SK-N-SH (cell line): ENCODE measurements around the gene SNX20. TPM values are rescaled to one million over a fixed set of nuclear protein-coding genes. Genes with fewer than 3 reads are reported as not detected.

Source experiments
- CTCF ChIA-PET: fragments of 300-600, 350-600 bp; formaldehyde crosslinking; extraction: SDS; loops from one replicate; lab custom pipeline; 2021; lab: Yijun Ruan, JAX
- POLR2A ChIA-PET: fragments of 350-600 bp; sonication (Branson Sonifier 250); formaldehyde crosslinking; extraction: SDS; loops from one replicate; lab custom pipeline; 2020; ENCODE audit warnings: antibody characterized with exemption, inconsistent platforms; lab: Yijun Ruan, JAX
- DNase-seq: peaks from one replicate; pipeline ENCODE4 v3.0.0; 2012
- H2AFZ ChIP-seq: fragments of 200-600 bp; sonication (generic); 2 replicates; pipeline ENCODE4 v1.8.1; 2016; ENCODE audit warnings: antibody characterized with exemption, mild to moderate bottlenecking, low read depth
- H3F3A ChIP-seq: fragments of 200-600 bp; sonication (generic); replicated peaks from 2 replicates; pipeline ENCODE3; 2016; ENCODE audit warnings: antibody characterized with exemption, mild to moderate bottlenecking; ENCODE audit not compliant: insufficient read depth
- H3K27ac ChIP-seq, 2 experiments: fragments of 200-500 bp in 1 of 2; fragments of 200-600 bp in 1 of 2; sonication (Bioruptor generic) in 1 of 2; sonication (generic), shearing (Covaris generic) in 1 of 2; 2 replicates each; pipeline versions ENCODE4 v1.5.1 to v1.6.1; 2014 to 2016; ENCODE audit warnings: low read depth in 2 of 2, inconsistent platforms in 1 of 2, low read length in 1 of 2, mild to moderate bottlenecking in 1 of 2, mixed read lengths in 1 of 2
- H3K27me3 ChIP-seq: fragments of 200-600 bp; sonication (generic), shearing (Covaris generic); 2 replicates; pipeline ENCODE4 v1.6.1; 2016; ENCODE audit warnings: mixed run types; ENCODE audit not compliant: insufficient read depth
- H3K36me3 ChIP-seq, 2 experiments: fragments of 200-500 bp in 1 of 2; fragments of 200-600 bp in 1 of 2; sonication (Bioruptor generic) in 1 of 2; sonication (generic) in 1 of 2; replicated peaks in 1 of 2; 2 replicates each; pipeline versions ENCODE3 to v1.5.1; 2014 to 2016; ENCODE audit warnings: low read length in 1 of 2, mild to moderate bottlenecking in 1 of 2; ENCODE audit not compliant: insufficient read depth in 2 of 2, control insufficient read depth in 1 of 2
- H3K4me1 ChIP-seq, 2 experiments: fragments of 200-500 bp in 1 of 2; fragments of 200-600 bp in 1 of 2; sonication (Bioruptor generic) in 1 of 2; sonication (generic), shearing (Covaris generic) in 1 of 2; 2 replicates each; pipeline versions ENCODE4 v1.5.1 to v1.6.1; 2014 to 2016; ENCODE audit warnings: low read depth in 1 of 2, low read length in 1 of 2, mixed run types in 1 of 2; ENCODE audit not compliant: insufficient read depth in 2 of 2, control insufficient read depth in 1 of 2
- H3K4me2 ChIP-seq: fragments of 200-600 bp; sonication (generic), shearing (Covaris generic); 2 replicates; pipeline ENCODE4 v1.6.1; 2017; ENCODE audit warnings: mixed run types
- H3K4me3 ChIP-seq, 2 experiments: fragments of 200-500 bp in 1 of 2; fragments of 200-600 bp in 1 of 2; sonication (Bioruptor generic) in 1 of 2; sonication (generic), shearing (Covaris generic) in 1 of 2; 2 replicates each; pipeline versions ENCODE4 v1.5.1 to v1.8.1; 2014 to 2016; ENCODE audit warnings: low read depth in 2 of 2, inconsistent platforms in 1 of 2, low read length in 1 of 2, mild to moderate bottlenecking in 1 of 2, mixed read lengths in 1 of 2, moderate library complexity in 1 of 2
- H3K79me2 ChIP-seq: fragments of 200-600 bp; sonication (generic); 2 replicates; pipeline ENCODE4 v1.8.1; 2017; ENCODE audit warnings: mild to moderate bottlenecking; ENCODE audit not compliant: insufficient read depth
- H3K9ac ChIP-seq: fragments of 200-600 bp; sonication (generic); 2 replicates; pipeline ENCODE4 v1.6.1; 2017; ENCODE audit warnings: mixed run types
- H3K9me2 ChIP-seq: fragments of 200-600 bp; sonication (generic); 2 replicates; pipeline ENCODE4 v1.6.1; 2017; ENCODE audit warnings: mixed run types
- H3K9me3 ChIP-seq: fragments of 200-600 bp; sonication (generic); 2 replicates; pipeline ENCODE4 v1.6.1; 2017; ENCODE audit warnings: mixed run types, mild to moderate bottlenecking, moderate library complexity
- H4K20me1 ChIP-seq: fragments of 200-600 bp; sonication (generic); 2 replicates; pipeline ENCODE4 v1.6.1; 2017; ENCODE audit warnings: mild to moderate bottlenecking, mixed run types; ENCODE audit not compliant: insufficient read depth
- CHD2 ChIP-seq: fragments of 150-350 bp; IDR thresholded peaks from 2 replicates; pipeline ENCODE4 v1.6.1; 2018; ENCODE audit warnings: low read length; ENCODE audit not compliant: partially characterized antibody
- EP300 ChIP-seq, 2 experiments: IDR thresholded peaks; 2 replicates each; pipeline versions ENCODE4 v1.4.0 to v1.6.1; 2012; ENCODE audit warnings: borderline replicate concordance in 1 of 2, low read depth in 1 of 2, low read length in 1 of 2
- EZH2phosphoT487 ChIP-seq: fragments of 200-600 bp; sonication (generic); IDR thresholded peaks from 2 replicates; pipeline ENCODE4 v1.6.1; 2017; ENCODE audit warnings: low read depth, mixed run types, mild to moderate bottlenecking, antibody characterized with exemption, moderate library complexity, borderline replicate concordance
- GABPA ChIP-seq: IDR thresholded peaks from 2 replicates; pipeline ENCODE4 v1.4.0; 2012; ENCODE audit warnings: low read depth, mild to moderate bottlenecking
- GATA2 ChIP-seq: sonication (generic); formaldehyde crosslinking; IDR thresholded peaks from 2 replicates; pipeline ENCODE4 v1.5.0; 2020; ENCODE audit warnings: mild to moderate bottlenecking, missing genetic modification reagents
- JUND ChIP-seq: IDR thresholded peaks from 2 replicates; pipeline ENCODE4 v1.4.0; 2012
- RXRA ChIP-seq: IDR thresholded peaks from 2 replicates; pipeline ENCODE4 v1.4.0; 2012; ENCODE audit warnings: low read depth, mild to moderate bottlenecking, borderline replicate concordance
- SIN3A ChIP-seq: IDR thresholded peaks from 2 replicates; pipeline ENCODE4 v1.6.1; 2012; ENCODE audit warnings: low read depth, mild to moderate bottlenecking, low read length, moderate library complexity, borderline replicate concordance
- TCF12 ChIP-seq: IDR thresholded peaks from 2 replicates; pipeline ENCODE4 v1.4.0; 2012
- WGBS: methylation state at CpG from one replicate; pipeline ENCODE4 v1.1.6; 2017; ENCODE audit warnings: low lambda C conversion rate; 5-methylcytosine and 5-hydroxymethylcytosine counted together
- polyA plus RNA-seq, 3 experiments: library from polyadenylated mRNA; depleted of rRNA; stranded (reverse); fragments of >200 nt; gene quantifications; 2 replicates each; pipeline ENCODE4 v1.2.3, GENCODE V29; 2012
- TF ChIP-seq, protein P1 (sequence below): fragments of 150-350 bp; IDR thresholded peaks from 2 replicates; pipeline ENCODE4 v1.6.1; 2017; ENCODE audit warnings: antibody characterized with exemption, low read length, low read depth, borderline replicate concordance
- TF ChIP-seq, protein P2 (sequence below): IDR thresholded peaks from 2 replicates; pipeline ENCODE4 v1.4.0; 2012; ENCODE audit warnings: low read depth
- TF ChIP-seq, protein P3 (sequence below): fragments of 200-600 bp; sonication (generic); IDR thresholded peaks from 2 replicates; pipeline ENCODE4 v1.6.1; 2017; ENCODE audit warnings: antibody characterized with exemption, mild to moderate bottlenecking, moderate library complexity

The SNX20 gene
- polyA plus RNA-seq, 1 of the 3 experiments (the other 2 are of a cell fraction) = not detected

DNA sequence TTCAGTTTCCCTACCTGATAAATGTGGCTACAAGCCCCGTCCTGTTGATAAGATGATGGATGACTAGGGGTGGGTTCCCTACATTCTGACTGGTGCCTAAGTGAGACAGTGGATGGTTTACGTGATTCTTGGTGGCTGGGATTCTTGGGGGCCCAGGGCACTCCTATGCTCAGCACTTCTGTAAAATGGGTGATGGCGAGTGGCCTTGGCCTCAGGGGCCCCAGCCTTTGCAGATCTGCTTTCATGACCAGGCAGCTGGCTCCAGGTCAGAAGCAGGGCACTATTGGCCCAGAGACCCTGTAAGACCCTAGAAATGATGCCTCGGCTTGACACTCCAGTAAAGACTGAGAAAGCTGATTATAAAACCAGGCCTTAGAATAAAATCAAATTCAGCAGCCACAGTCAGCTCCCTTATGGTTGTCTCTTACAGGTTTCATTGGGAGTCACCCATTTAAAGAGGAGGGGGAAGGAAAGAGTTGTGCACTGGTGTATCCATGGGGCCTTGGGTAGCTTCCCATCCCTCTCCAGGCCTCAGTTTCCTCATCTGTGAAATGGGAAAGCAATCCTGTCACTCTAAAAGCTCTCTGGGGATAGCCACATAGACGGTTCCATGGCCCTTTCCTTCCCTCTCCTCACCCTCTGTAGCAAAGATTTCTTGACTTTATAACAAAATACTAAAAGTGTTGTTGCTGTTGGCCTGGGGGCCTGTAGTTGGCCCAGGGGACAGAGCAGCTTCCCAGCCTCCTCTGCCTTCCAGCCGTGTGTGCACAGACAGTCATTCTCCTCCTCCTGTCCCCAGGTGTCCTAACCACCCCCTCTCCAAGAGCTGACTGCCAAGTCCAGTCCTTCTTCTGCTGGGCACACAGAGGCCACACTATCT is 1.2 kb downstream of the SNX20 start:
- DNase-seq = no peak
- TF ChIP-seq GATA2 (CRISPR knock-in tag) (no peak), GABPA (no peak)
- Histone ChIP-seq H3K9me2 (no peaks in the 10 kb centered on the region), H4K20me1 (no peaks in the 10 kb centered on the region), H3K9ac (no peak overlapping the region), H3K27me3 (no peaks in the 10 kb centered on the region), H3K9me3 (no peaks in the 10 kb centered on the region), H3K27ac (no peak overlapping the region), H2AFZ (no peak overlapping the region), H3K4me1 (peaks cover 0 to 3% of the 10 kb centered on the region in 2 experiments; a peak in 1 of 4 replicates), H3K36me3 (no peaks in the 10 kb centered on the region), H3K4me2 (no peak overlapping the region), H3F3A (no peaks in the 10 kb centered on the region), H3K4me3 (no peak overlapping the region), H3K79me2 (no peaks in the 10 kb centered on the region)
- WGBS = 23% methylated on average over 5 of the region's 6 CpGs
- ChIA-PET POLR2A (no interaction called here), CTCF (interaction anchor here (1.2 to 7.4 kb wide), 3 partner anchors 13 to 126 kb away, joined by 3 to 77 read pairs (median 3); no protein-coding TSS in a partner anchor)

DNA sequence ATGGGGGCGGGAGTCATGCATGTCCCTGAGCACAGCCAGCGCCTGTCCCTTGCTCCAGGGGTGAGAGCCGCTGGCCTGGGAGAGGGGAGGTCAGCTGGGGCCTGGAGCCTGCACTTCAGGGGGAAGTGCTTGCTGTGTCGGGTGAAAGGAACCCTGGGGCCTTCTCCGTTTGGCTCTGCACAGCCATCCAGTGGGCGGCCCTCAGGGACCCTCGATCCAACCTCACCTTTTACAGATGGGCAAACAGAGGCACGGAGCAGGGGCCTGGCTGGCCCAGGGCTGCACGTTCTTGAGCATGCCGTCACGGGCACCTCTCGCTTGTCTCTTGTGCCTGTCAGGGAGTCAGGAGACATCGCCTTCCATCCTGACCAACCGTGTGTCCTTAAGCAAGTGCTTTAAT is 1.8 kb downstream of the SNX20 start:
- Histone ChIP-seq H3K4me1 (peaks cover 0 to 3% of the 10 kb centered on the region in 2 experiments; a peak in 1 of 4 replicates), H3K9me3 (no peaks in the 10 kb centered on the region), H2AFZ (no peak overlapping the region), H3K4me2 (no peak overlapping the region), H3K27me3 (no peaks in the 10 kb centered on the region), H4K20me1 (no peaks in the 10 kb centered on the region), H3K36me3 (no peaks in the 10 kb centered on the region), H3K79me2 (no peaks in the 10 kb centered on the region), H3K9ac (no peak overlapping the region), H3K27ac (no peak overlapping the region), H3K9me2 (no peaks in the 10 kb centered on the region)
- POLR2A ChIA-PET = no interaction called here
- CTCF ChIA-PET = interaction anchor here (0.8 to 7.4 kb wide), 2 partner anchors 9 to 12 kb away, joined by 3 to 77 read pairs; no protein-coding TSS in a partner anchor
- TF ChIP-seq CHD2 (no peak), JUND (no peak), EZH2phosphoT487 (no peak), TCF12 (no peak), RXRA (no peak), EP300 (IDR thresholded peaks at IDR 0.05; ENCODE audit: borderline replicate concordance in 1 of 2, low read depth in 1 of 2, low read length in 1 of 2) (no peak), SIN3A (no peak)
- TF ChIP-seq, protein P1, sequence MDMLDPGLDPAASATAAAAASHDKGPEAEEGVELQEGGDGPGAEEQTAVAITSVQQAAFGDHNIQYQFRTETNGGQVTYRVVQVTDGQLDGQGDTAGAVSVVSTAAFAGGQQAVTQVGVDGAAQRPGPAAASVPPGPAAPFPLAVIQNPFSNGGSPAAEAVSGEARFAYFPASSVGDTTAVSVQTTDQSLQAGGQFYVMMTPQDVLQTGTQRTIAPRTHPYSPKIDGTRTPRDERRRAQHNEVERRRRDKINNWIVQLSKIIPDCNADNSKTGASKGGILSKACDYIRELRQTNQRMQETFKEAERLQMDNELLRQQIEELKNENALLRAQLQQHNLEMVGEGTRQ = no peak
- TF ChIP-seq, protein P2, sequence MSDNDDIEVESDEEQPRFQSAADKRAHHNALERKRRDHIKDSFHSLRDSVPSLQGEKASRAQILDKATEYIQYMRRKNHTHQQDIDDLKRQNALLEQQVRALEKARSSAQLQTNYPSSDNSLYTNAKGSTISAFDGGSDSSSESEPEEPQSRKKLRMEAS = no peak
- TF ChIP-seq, protein P3, sequence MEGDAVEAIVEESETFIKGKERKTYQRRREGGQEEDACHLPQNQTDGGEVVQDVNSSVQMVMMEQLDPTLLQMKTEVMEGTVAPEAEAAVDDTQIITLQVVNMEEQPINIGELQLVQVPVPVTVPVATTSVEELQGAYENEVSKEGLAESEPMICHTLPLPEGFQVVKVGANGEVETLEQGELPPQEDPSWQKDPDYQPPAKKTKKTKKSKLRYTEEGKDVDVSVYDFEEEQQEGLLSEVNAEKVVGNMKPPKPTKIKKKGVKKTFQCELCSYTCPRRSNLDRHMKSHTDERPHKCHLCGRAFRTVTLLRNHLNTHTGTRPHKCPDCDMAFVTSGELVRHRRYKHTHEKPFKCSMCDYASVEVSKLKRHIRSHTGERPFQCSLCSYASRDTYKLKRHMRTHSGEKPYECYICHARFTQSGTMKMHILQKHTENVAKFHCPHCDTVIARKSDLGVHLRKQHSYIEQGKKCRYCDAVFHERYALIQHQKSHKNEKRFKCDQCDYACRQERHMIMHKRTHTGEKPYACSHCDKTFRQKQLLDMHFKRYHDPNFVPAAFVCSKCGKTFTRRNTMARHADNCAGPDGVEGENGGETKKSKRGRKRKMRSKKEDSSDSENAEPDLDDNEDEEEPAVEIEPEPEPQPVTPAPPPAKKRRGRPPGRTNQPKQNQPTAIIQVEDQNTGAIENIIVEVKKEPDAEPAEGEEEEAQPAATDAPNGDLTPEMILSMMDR = no peak
- TF ChIP-seq, all 33 proteins: peak for 0
- WGBS = 51% methylated on average over 9 of the region's 14 CpGs
- Histone ChIP-seq H3K4me3 (no peak overlapping the region), H3F3A (no peaks in the 10 kb centered on the region)
- DNase-seq = no peak
